Endothelial cell of umbilical vein (primary cell): ENCODE results near the gene HECTD4. TPM values are rescaled to one million over a fixed set of nuclear protein-coding genes. Genes with fewer than 3 reads are reported as not detected.

ENCODE experiments used
- BruUV-seq: library from RNA; stranded (reverse); fragments of 400-500 nt; replicated peaks from 2 replicates; lab custom pipeline; 2021; lab: Mats Ljungman, UMichigan
- CTCF ChIA-PET: fragments of 300-600, 350-600 bp; sonication (Branson Sonifier 250); formaldehyde crosslinking; loops from one replicate; lab custom pipeline; 2021; ENCODE audit warnings: antibody characterized with exemption, inconsistent platforms; lab: Charles Lee
- POLR2A ChIA-PET: fragments of 300-600, 350-600 bp; sonication (Branson Sonifier 250); formaldehyde crosslinking; loops from one replicate; lab custom pipeline; 2021; ENCODE audit warnings: antibody characterized with exemption, inconsistent platforms; lab: Charles Lee
- DNase-seq: peaks from one replicate; pipeline ENCODE4 v3.0.0-alpha.2; 2011; ENCODE audit warnings: low read depth, low spot score
- FAIRE-seq: peaks from 2 replicates; lab custom pipeline; 2011; peaks lifted over from hg19 to GRCh38; lab: Jason Lieb, UNC
- H2AFZ ChIP-seq: 2 replicates; pipeline ENCODE4 v1.6.0; 2012; ENCODE audit warnings: low read depth, low read length, control low read depth, inconsistent platforms
- H3K27ac ChIP-seq: 2 replicates; pipeline ENCODE4 v1.5.1; 2011; ENCODE audit warnings: low read depth, mild to moderate bottlenecking, control low read depth, low read length, moderate library complexity; ENCODE audit not compliant: insufficient read depth
- H3K27me3 ChIP-seq, 2 experiments: 2 replicates each; pipeline versions ENCODE4 v1.6.0 to v1.6.1; 2011; ENCODE audit warnings: low read length in 2 of 2, mixed read lengths in 1 of 2; ENCODE audit not compliant: control insufficient read depth in 2 of 2, insufficient read depth in 2 of 2
- H3K36me3 ChIP-seq, 2 experiments: 2 replicates in 1 of 2; 3 replicates in 1 of 2; pipeline ENCODE4 v1.5.1; 2011; ENCODE audit warnings: low read length in 2 of 2, mild to moderate bottlenecking in 1 of 2, moderate library complexity in 1 of 2; ENCODE audit not compliant: control insufficient read depth in 2 of 2, insufficient read depth in 2 of 2; ENCODE audit errors: extremely low read depth in 1 of 2
- H3K4me1 ChIP-seq: 3 replicates; pipeline ENCODE4 v1.5.1; 2011; ENCODE audit warnings: mild to moderate bottlenecking, low read length; ENCODE audit not compliant: control insufficient read depth, insufficient read depth; ENCODE audit errors: extremely low read depth
- H3K4me2 ChIP-seq: 2 replicates; pipeline ENCODE4 v1.6.1; 2011; ENCODE audit warnings: low read length, control low read depth, mixed read lengths; ENCODE audit not compliant: insufficient read depth
- H3K4me3 ChIP-seq, 3 experiments: fragments of 200-600 bp in 1 of 3; sonication (generic), shearing (Covaris generic) in 1 of 3; replicated peaks in 1 of 3; 2 replicates each; pipeline ENCODE4 v1.5.1; 2011 to 2016; ENCODE audit warnings: control low read depth in 3 of 3, low read length in 3 of 3, mild to moderate bottlenecking in 2 of 3, inconsistent platforms in 1 of 3, low read depth in 1 of 3, moderate library complexity in 1 of 3; ENCODE audit not compliant: insufficient read depth in 1 of 3
- H3K79me2 ChIP-seq: 2 replicates; pipeline ENCODE4 v1.6.0; 2012; ENCODE audit warnings: low read length, inconsistent platforms; ENCODE audit not compliant: control insufficient read depth, insufficient read depth
- H3K9ac ChIP-seq: replicated peaks from 2 replicates; pipeline ENCODE3; 2011; ENCODE audit warnings: low read length, control low read depth; ENCODE audit not compliant: insufficient read depth; ENCODE audit errors: extremely low read depth
- H3K9me1 ChIP-seq: replicated peaks from 3 replicates; pipeline ENCODE4 v1.6.0; 2011; ENCODE audit warnings: mild to moderate bottlenecking, low read length; ENCODE audit not compliant: control insufficient read depth, insufficient read depth; ENCODE audit errors: extremely low read depth
- H3K9me3 ChIP-seq: replicated peaks from 2 replicates; pipeline ENCODE4 v1.5.1; 2012; ENCODE audit warnings: low read length, inconsistent platforms; ENCODE audit not compliant: control insufficient read depth, insufficient read depth
- H4K20me1 ChIP-seq: replicated peaks from 2 replicates; pipeline ENCODE3; 2011; ENCODE audit warnings: mild to moderate bottlenecking, low read length; ENCODE audit not compliant: control insufficient read depth, insufficient read depth; ENCODE audit errors: extremely low read depth
- EZH2 ChIP-seq: IDR thresholded peaks from 2 replicates; pipeline ENCODE4 v1.6.1; 2012; ENCODE audit warnings: borderline replicate concordance, low read depth, mild to moderate bottlenecking, moderate library complexity, low read length, inconsistent platforms; ENCODE audit not compliant: severe bottlenecking
- GATA2 ChIP-seq: IDR thresholded peaks from 2 replicates; pipeline ENCODE4 v1.7.0; 2011; ENCODE audit warnings: low read depth, mild to moderate bottlenecking, moderate library complexity, mixed read lengths, low read length; ENCODE audit not compliant: insufficient read length, insufficient read depth
- JUN ChIP-seq: IDR thresholded peaks from 2 replicates; pipeline ENCODE4 v1.6.1; 2011; ENCODE audit warnings: borderline replicate concordance, low read depth; ENCODE audit not compliant: insufficient read length, insufficient read depth
- MAX ChIP-seq: IDR thresholded peaks from 2 replicates; pipeline ENCODE4 v1.6.1; 2011; ENCODE audit not compliant: insufficient read depth, insufficient read length
- POLR2AphosphoS5 ChIP-seq: IDR thresholded peaks from 2 replicates; pipeline ENCODE4 v1.6.1; 2012; ENCODE audit warnings: low read depth, mild to moderate bottlenecking, control low read depth, low read length, moderate library complexity; ENCODE audit not compliant: insufficient read depth
- dilution Hi-C: fragments of 300-500 bp; cut with MboI; formaldehyde crosslinking; loops from one replicate; pipeline ENCODE4 v1.15.0; 2019; ENCODE audit warnings: low sequenced_read_pairs; ENCODE audit not compliant: extremely low pct_ligation_motif_present
- intact Hi-C: fragments of 100-400 bp; cut with micrococcal nuclease; formaldehyde crosslinking; loops from one replicate; pipeline ENCODE4 v1.10.0; 2022
- polyA plus RNA-seq, 4 experiments: library from polyadenylated mRNA; depleted of rRNA in 3 of 4; stranded (reverse) in 3 of 4; unstranded in 1 of 4; fragments of >200 nt; gene quantifications; 2 replicates each; pipeline versions ENCODE4 v1.2.1 to v1.2.3, GENCODE V29; 2011 to 2012; ENCODE audit warnings: missing spikeins in 1 of 4
- total RNA-seq: library from RNA; stranded (reverse); gene quantifications from 2 replicates; pipeline ENCODE4 v1.2.3, GENCODE V29; 2021

HECTD4 gene
- total and polyA plus RNA-seq, 2 donors (not counting 3 experiments of a cell fraction or from before 2014, with no cell fraction given) = 9.7 to 47.7 TPM

- no peak overlapping the region for H3K4me2 ChIP-seq
- H3K27me3 ChIP-seq = no peaks in the 10 kb centered on the region
- peaks cover 4 to 16% of the 10 kb centered on the region in 2 experiments for H3K36me3 ChIP-seq
- TF ChIP-seq POLR2AphosphoS5 = no peak
- no peak for TF ChIP-seq GATA2
- no peak for TF ChIP-seq EZH2
- no peak for TF ChIP-seq JUN
- TF ChIP-seq MAX = no peak
- no peaks in the 10 kb centered on the region for H3K9me1 ChIP-seq
- no TSS peak for BruUV-seq
- H3K9ac ChIP-seq = no peak overlapping the region
- H3K9me3 ChIP-seq = no peaks in the 10 kb centered on the region
- FAIRE-seq (no peak), DNase-seq (no peak)
- H2AFZ ChIP-seq = no peak overlapping the region
- ChIA-PET POLR2A (no interaction called here), CTCF (no interaction called here)
- no peaks in the 10 kb centered on the region for H3K79me2 ChIP-seq
- no peaks in the 10 kb centered on the region for H4K20me1 ChIP-seq
- no peak overlapping the region for H3K27ac ChIP-seq
- dilution Hi-C loops (no loop called here), intact Hi-C loops (no loop called here)
- no peaks in the 10 kb centered on the region for H3K4me1 ChIP-seq
- H3K4me3 ChIP-seq = no peak overlapping the region
Observed at GRCh38 chr12:112184056-112184887, 198.0 kb downstream of the HECTD4 start.
